NCI-H187 treated with DMSO at 0.1 percent for 48 hours (cell line): ENCODE data around the gene RIN3.
"Not testable (repeated sequence)": the region's sequence is repeated elsewhere in the genome, so short reads cannot be mapped to it uniquely, and the experiment has no call there.

Experiments used
- DNase-seq: peaks from one replicate; lab custom pipeline; 2025; lab: John Stamatoyannopoulos, UW

RIN3 gene

GRCh38 chr14:92627707-92628215, 114.2 kb downstream of the RIN3 start:
- DNase-seq = no peak

- DNase-seq = no peak
Measured at GRCh38 chr14:92628636-92629035, 115.1 kb downstream of the RIN3 start.

GRCh38 chr14:92630367-92630766, 116.8 kb downstream of the RIN3 start:
- no peak for DNase-seq

GRCh38 chr14:92631098-92631497, 117.5 kb downstream of the RIN3 start:
- DNase-seq = no peak

- no peak for DNase-seq
Measured at GRCh38 chr14:92632546-92633273, 119.1 kb downstream of the RIN3 start.

- no peak for DNase-seq
Measured at GRCh38 chr14:92633274-92633616, 119.7 kb downstream of the RIN3 start.

- DNase-seq = no peak
Measured at GRCh38 chr14:92633724-92634123, 120.1 kb downstream of the RIN3 start.

GRCh38 chr14:92635031-92635430, 121.5 kb downstream of the RIN3 start:
- no peak for DNase-seq

- DNase-seq = no peak
Measured at GRCh38 chr14:92635896-92636295, 122.3 kb downstream of the RIN3 start.

GRCh38 chr14:92637228-92637627, 123.6 kb downstream of the RIN3 start:
- DNase-seq = no peak

GRCh38 chr14:92637864-92638263, 124.3 kb downstream of the RIN3 start:
- no peak for DNase-seq

GRCh38 chr14:92638266-92638665, 124.7 kb downstream of the RIN3 start:
- no peak for DNase-seq

- no peak for DNase-seq
Measured at GRCh38 chr14:92638904-92639303, 125.3 kb downstream of the RIN3 start.

- DNase-seq = not testable (repeated sequence)
Measured at GRCh38 chr14:92639472-92640117, 126.0 kb downstream of the RIN3 start.

- no peak for DNase-seq
Measured at GRCh38 chr14:92641306-92641705, 127.7 kb downstream of the RIN3 start.

- DNase-seq = no peak
Measured at GRCh38 chr14:92644171-92644969, 130.8 kb downstream of the RIN3 start.

GRCh38 chr14:92644970-92645515, 131.5 kb downstream of the RIN3 start:
- no peak for DNase-seq

GRCh38 chr14:92645841-92646478, 132.4 kb downstream of the RIN3 start:
- DNase-seq = no peak

- DNase-seq = no peak
Measured at GRCh38 chr14:92646952-92647796, 133.6 kb downstream of the RIN3 start.

GRCh38 chr14:92647797-92648279, 134.3 kb downstream of the RIN3 start:
- no peak for DNase-seq

- no peak for DNase-seq
Measured at GRCh38 chr14:92649066-92649465, 135.5 kb downstream of the RIN3 start.
